A549 (cell line): Measurements from ENCODE around the gene TEX51.

ENCODE experiments used
- BCL3 ChIP-seq: fragments of >200 bp; sonication (Bioruptor Twin); formaldehyde crosslinking; IDR thresholded peaks from 3 replicates; pipeline ENCODE4 v1.6.1; 2016
- CTCF ChIP-seq: fragments of >200 bp; sonication (Bioruptor Twin); formaldehyde crosslinking; IDR thresholded peaks from 3 replicates; pipeline ENCODE4 v1.5.1; 2016
- HDAC2 ChIP-seq: fragments of 200-600 bp; sonication (generic); IDR thresholded peaks from 2 replicates; pipeline ENCODE4 v1.6.1; 2016
- KDM5A ChIP-seq: fragments of 200-600 bp; sonication (generic); IDR thresholded peaks from 2 replicates; pipeline ENCODE4 v1.6.1; 2016; ENCODE audit warnings: antibody characterized with exemption, mild to moderate bottlenecking
- MAZ ChIP-seq: fragments of 150-350 bp; IDR thresholded peaks from 2 replicates; pipeline ENCODE4 v1.6.1; 2014; ENCODE audit warnings: antibody characterized with exemption, low read depth, low read length, borderline replicate concordance
- POLR2A ChIP-seq: IDR thresholded peaks from 2 replicates; pipeline ENCODE4 v1.6.1; 2012; ENCODE audit warnings: mild to moderate bottlenecking, low read length
- USF2 ChIP-seq: fragments of 450-650 bp; IDR thresholded peaks from 2 replicates; pipeline ENCODE4 v1.6.1; 2014; ENCODE audit warnings: antibody characterized with exemption
- ZSCAN20 ChIP-seq: fragments of 250-450 bp; sonication (Bioruptor Pico); IDR thresholded peaks from 2 replicates; pipeline ENCODE4 v1.8.0; 2022; ENCODE audit warnings: mild to moderate bottlenecking, moderate library complexity

GRCh38 chr2:126858013-126858412, 40.7 kb upstream of the TEX51 start:
- TF ChIP-seq MAZ (no peak), CTCF (no peak), BCL3 (no peak), POLR2A (no peak), ZSCAN20 (no peak), KDM5A (no peak), USF2 (no peak), HDAC2 (no peak)
